K562 (cell line): ENCODE data around the gene GPR78. TPM values are rescaled to one million over a fixed set of nuclear protein-coding genes. Genes with fewer than 3 reads are reported as not detected.

Experiments
- ATAC-seq: fragments of 200-7000 bp; cut with Tn5 transposase; 3 replicates; pipeline ENCODE4 v1.9.1; 2020; ENCODE audit warnings: moderate library complexity
- BruUV-seq: library from RNA; stranded (reverse); fragments of 400-500 nt; replicated peaks from 2 replicates; lab custom pipeline; 2021; lab: Mats Ljungman, UMichigan
- CTCF ChIA-PET: fragments of 300-600 bp; formaldehyde crosslinking; extraction: SDS; loops from one replicate; lab custom pipeline; 2021; ENCODE audit warnings: low intra/inter-chr PET ratio; lab: Yijun Ruan, JAX
- POLR2A ChIA-PET: fragments of 300-600, 350-650 bp; sonication (Branson Sonifier 250); formaldehyde crosslinking; extraction: SDS; loops from one replicate; lab custom pipeline; 2021; ENCODE audit warnings: antibody characterized with exemption, inconsistent platforms; lab: Yijun Ruan, JAX
- DNase-seq, 4 experiments: peaks; one replicate each; pipeline versions ENCODE4 v3.0.0 to v3.0.0-alpha.2; 2011 to 2018; ENCODE audit warnings: low spot score in 3 of 4, mixed read lengths in 3 of 4; ENCODE audit errors: extremely low read depth in 1 of 4
- FAIRE-seq: peaks from 2 replicates; lab custom pipeline; 2011; peaks lifted over from hg19 to GRCh38; lab: Jason Lieb, UNC
- H2AFZ ChIP-seq: 2 replicates; pipeline ENCODE4 v1.6.0; 2011; ENCODE audit warnings: low read depth, low read length, control low read depth, inconsistent platforms
- H3K27ac ChIP-seq: fragments of 200-600 bp; 3 replicates; pipeline ENCODE4 v1.8.0; 2011; ENCODE audit warnings: low read depth, mild to moderate bottlenecking, control low read depth, inconsistent platforms, low read length, moderate library complexity, mixed read lengths; ENCODE audit errors: extremely low read depth
- H3K27me3 ChIP-seq, 2 experiments: fragments of 300-600 bp in 1 of 2; 2 replicates in 1 of 2; 3 replicates in 1 of 2; pipeline versions ENCODE4 v1.6.0 to v1.8.0; 2011; ENCODE audit warnings: inconsistent platforms in 2 of 2, low read length in 2 of 2, mild to moderate bottlenecking in 1 of 2, mixed read lengths in 1 of 2, moderate library complexity in 1 of 2; ENCODE audit not compliant: control insufficient read depth in 2 of 2, insufficient read depth in 2 of 2
- H3K36me3 ChIP-seq: fragments of 300-600 bp; 3 replicates; pipeline ENCODE4 v1.8.0; 2011; ENCODE audit warnings: mild to moderate bottlenecking, low read length, inconsistent platforms; ENCODE audit not compliant: control insufficient read depth, insufficient read depth
- H3K4me1 ChIP-seq, 2 experiments: fragments of 200-600 bp in 1 of 2; replicated peaks in 1 of 2; 2 replicates in 1 of 2; 3 replicates in 1 of 2; pipeline versions ENCODE4 v1.5.1 to v1.8.0; 2011; ENCODE audit warnings: inconsistent platforms in 2 of 2, low read length in 2 of 2, mild to moderate bottlenecking in 1 of 2, mixed read lengths in 1 of 2, moderate library complexity in 1 of 2; ENCODE audit not compliant: control insufficient read depth in 2 of 2, insufficient read depth in 2 of 2
- H3K4me2 ChIP-seq: 2 replicates; pipeline ENCODE4 v1.6.1; 2011; ENCODE audit warnings: low read length, control low read depth, inconsistent platforms, mixed read lengths; ENCODE audit not compliant: insufficient read depth
- H3K4me3 ChIP-seq: fragments of 200-600 bp; sonication (generic), shearing (Covaris generic); 2 replicates; pipeline ENCODE4 v1.5.1; 2016; ENCODE audit warnings: control low read depth, inconsistent platforms
- H3K79me2 ChIP-seq: fragments of 200-600 bp; 3 replicates; pipeline ENCODE4 v1.8.0; 2011; ENCODE audit warnings: low read length, inconsistent platforms; ENCODE audit not compliant: control insufficient read depth, insufficient read depth
- H3K9ac ChIP-seq, 2 experiments: 2 replicates each; pipeline versions ENCODE4 v1.6.0 to v1.6.1; 2011; ENCODE audit warnings: low read depth in 2 of 2, low read length in 2 of 2, control low read depth in 1 of 2, inconsistent platforms in 1 of 2, mild to moderate bottlenecking in 1 of 2, mixed read lengths in 1 of 2; ENCODE audit not compliant: insufficient read depth in 1 of 2
- H3K9me1 ChIP-seq: one replicate; pipeline ENCODE4 v1.6.0; 2011; ENCODE audit warnings: inconsistent platforms, mild to moderate bottlenecking, low read length, moderate library complexity; ENCODE audit not compliant: control insufficient read depth, insufficient read depth
- H3K9me3 ChIP-seq: replicated peaks from 2 replicates; pipeline ENCODE4 v1.5.1; 2011; ENCODE audit warnings: low read depth, low read length, inconsistent platforms; ENCODE audit not compliant: control insufficient read depth, insufficient read depth
- H4K20me1 ChIP-seq: replicated peaks from 2 replicates; pipeline ENCODE4 v1.6.1; 2011; ENCODE audit warnings: low read length, inconsistent platforms, mixed read lengths; ENCODE audit not compliant: control insufficient read depth, insufficient read depth
- CEBPB ChIP-seq: fragments of 450-650 bp; IDR thresholded peaks from 2 replicates; pipeline ENCODE4 v1.6.1; 2016; ENCODE audit warnings: missing genetic modification characterization, missing compliant biosample characterization
- CHAMP1 ChIP-seq: fragments of 450-650 bp; IDR thresholded peaks from 2 replicates; pipeline ENCODE4 v1.6.1; 2016; ENCODE audit warnings: mild to moderate bottlenecking
- EGR1 ChIP-seq: fragments of 450-650 bp; conservative IDR thresholded peaks from 2 replicates; pipeline ENCODE4 v1.6.1; 2017; ENCODE audit warnings: mild to moderate bottlenecking
- HDAC1 ChIP-seq, 2 experiments: fragments of 450-650 bp; IDR thresholded peaks; 2 replicates each; pipeline ENCODE4 v1.6.1; 2016 to 2017; ENCODE audit warnings: inconsistent platforms in 1 of 2, mild to moderate bottlenecking in 1 of 2, moderate library complexity in 1 of 2
- HNRNPUL1 ChIP-seq: fragments of 200-400 bp; formaldehyde crosslinking; IDR thresholded peaks from 2 replicates; pipeline ENCODE4 v1.6.1; 2017; ENCODE audit warnings: low read length
- IFI16 ChIP-seq: fragments of 250-450 bp; sonication (Bioruptor Pico); IDR thresholded peaks from 2 replicates; pipeline ENCODE4 v2.1.2; 2022; ENCODE audit warnings: mild to moderate bottlenecking, inconsistent platforms
- KDM4B ChIP-seq, 2 experiments: fragments of 450-650 bp in 1 of 2; sonication (generic) in 1 of 2; IDR thresholded peaks; 2 replicates each; pipeline ENCODE4 v1.6.1; 2016 to 2017; ENCODE audit warnings: borderline replicate concordance in 2 of 2, antibody characterized with exemption in 1 of 2, low read depth in 1 of 2, mild to moderate bottlenecking in 1 of 2
- NBN ChIP-seq: fragments of 450-650 bp; IDR thresholded peaks from 2 replicates; pipeline ENCODE4 v1.6.1; 2016; ENCODE audit warnings: low read depth, mild to moderate bottlenecking
- NKRF ChIP-seq: fragments of 450-650 bp; IDR thresholded peaks from 2 replicates; pipeline ENCODE4 v1.6.1; 2016; ENCODE audit warnings: borderline replicate concordance
- NUFIP1 ChIP-seq: fragments of 450-650 bp; IDR thresholded peaks from 2 replicates; pipeline ENCODE4 v1.6.1; 2018; ENCODE audit not compliant: partially characterized antibody
- PCBP1 ChIP-seq: fragments of 200-400 bp; formaldehyde crosslinking; IDR thresholded peaks from 2 replicates; pipeline ENCODE4 v1.6.1; 2018; ENCODE audit warnings: mild to moderate bottlenecking, low read depth, low read length; ENCODE audit not compliant: poor library complexity, severe bottlenecking
- RCOR1 ChIP-seq, 2 experiments: IDR thresholded peaks; 2 replicates each; pipeline ENCODE4 v1.6.1; 2012; ENCODE audit warnings: low read depth in 2 of 2, low read length in 2 of 2, borderline replicate concordance in 1 of 2, improper control_type of control experiment in 1 of 2
- RFX5 ChIP-seq: IDR thresholded peaks from 2 replicates; pipeline ENCODE4 v1.6.1; 2011; ENCODE audit warnings: low read depth, mild to moderate bottlenecking, improper control_type of control experiment, low read length
- TCF3 ChIP-seq: sonication (generic); formaldehyde crosslinking; IDR thresholded peaks from 2 replicates; pipeline ENCODE4 v1.4.0; 2020; ENCODE audit warnings: mild to moderate bottlenecking, missing genetic modification reagents
- YBX1 ChIP-seq: fragments of 450-650 bp; IDR thresholded peaks from 2 replicates; pipeline ENCODE4 v1.7.1; 2016; ENCODE audit warnings: mild to moderate bottlenecking
- ZNF174 ChIP-seq: fragments of 250-450 bp; sonication (Bioruptor Pico); IDR thresholded peaks from 2 replicates; pipeline ENCODE4 v1.4.0; 2020; ENCODE audit warnings: mild to moderate bottlenecking
- ZNF217 ChIP-seq: sonication (generic); formaldehyde crosslinking; IDR thresholded peaks from 2 replicates; pipeline ENCODE4 v1.8.0; 2022; ENCODE audit warnings: mild to moderate bottlenecking, missing genetic modification reagents
- ZNF239 ChIP-seq: fragments of 250-450 bp; sonication (Bioruptor Pico); IDR thresholded peaks from 2 replicates; pipeline ENCODE4 v1.4.0; 2020; ENCODE audit warnings: mild to moderate bottlenecking
- WGBS: fragments of 100-300 bp; shearing (Covaris generic); methylation state at CpG from one replicate; pipeline ENCODE4 v1.1.6; 2016; ENCODE audit warnings: low coverage, mixed read lengths; ENCODE audit not compliant: insufficient coverage; ENCODE audit errors: missing lambda C conversion rate; 5-methylcytosine and 5-hydroxymethylcytosine counted together
- in situ Hi-C: fragments of 300-500 bp; cut with MboI; formaldehyde crosslinking; loops from 4 replicates; pipeline ENCODE4 v1.15.0; 2018; ENCODE audit warnings: inconsistent platforms, mixed read lengths
- intact Hi-C: fragments of 100-400 bp; cut with micrococcal nuclease; formaldehyde crosslinking; loops from 2 replicates; pipeline ENCODE4 v1.14.2; 2022
- polyA plus RNA-seq, 8 experiments: library from polyadenylated mRNA; depleted of rRNA in 4 of 8; stranded (reverse) in 5 of 8; unstranded in 3 of 8; fragments of >200 nt; fragmentation: Nextera tagmentation in 2 of 8; fragmentation: Illumina TruSeq in 1 of 8; extraction: Ambion mirVana in 2 of 8; extraction: Trizol in 1 of 8; gene quantifications; 2 replicates each; pipeline versions ENCODE4 v1.2.1 to v1.2.3, GENCODE V29; 2011 to 2014; ENCODE audit warnings: inconsistent platforms in 1 of 8, missing spikeins in 1 of 8
- total RNA-seq, 7 experiments: library from RNA; depleted of rRNA in 6 of 7; stranded (reverse); fragments of >200 nt in 6 of 7; fragmentation: Illumina TruSeq in 2 of 7; extraction: Trizol in 2 of 7; gene quantifications; 2 replicates each; pipeline versions ENCODE4 v1.2.1 to v1.2.3, GENCODE V29; 2011 to 2021; ENCODE audit warnings: low replicate concordance in 1 of 7

The GPR78 gene
- total and polyA plus RNA-seq, 9 of the 15 experiments (the other 6 are each of a cell fraction or from before 2014, with no cell fraction given) = 0.04 to 0.13 (median 0.07) TPM; not detected in 4

GRCh38 chr4:8586246-8586645, 6.1 kb downstream of the GPR78 start:
- intact Hi-C loops = loop anchor here (2.0 kb wide), 1 partner anchor 117 kb away; no protein-coding TSS in a partner anchor
- ChIA-PET POLR2A (interaction anchor here (0.7 to 1.0 kb wide), 2 partner anchors 26 to 135 kb away, joined by 3 read pairs; no protein-coding TSS in a partner anchor), CTCF (no interaction called here)
- H3K4me2 ChIP-seq = no peak overlapping the region
- in situ Hi-C loops = no loop called here
- H3K9me3 ChIP-seq = no peaks in the 10 kb centered on the region
- DNase-seq = no peak
- H3K27me3 ChIP-seq = peaks cover 0 to 63% of the 10 kb centered on the region in 2 experiments; a peak in 3 of 5 replicates
- FAIRE-seq = no peak
- no peak for TF ChIP-seq EGR1
- TF ChIP-seq NUFIP1 = no peak
- no peak for TF ChIP-seq ZNF174 (CRISPR knock-in tag)
- TF ChIP-seq ZNF239 (CRISPR knock-in tag) = no peak
- no peak for TF ChIP-seq NKRF
- TF ChIP-seq YBX1 = no peak
- TF ChIP-seq RFX5 = no peak
- TF ChIP-seq PCBP1 = no peak
- no peak for TF ChIP-seq NBN
- no peak for TF ChIP-seq HNRNPUL1
- no peak for TF ChIP-seq IFI16 (CRISPR knock-in tag)
- TF ChIP-seq HDAC1 (IDR thresholded peaks at IDR 0.05) = no peak
- TF ChIP-seq RCOR1 (IDR thresholded peaks at IDR 0.05; ENCODE audit: borderline replicate concordance in 1 of 2, low read depth in 2 of 2, low read length in 2 of 2) = no peak
- TF ChIP-seq ZNF217 = no peak
- no peak for TF ChIP-seq KDM4B (IDR thresholded peaks at IDR 0.05; ENCODE audit: borderline replicate concordance in 2 of 2, low read depth in 1 of 2)
- TF ChIP-seq CEBPB = no peak
- TF ChIP-seq TCF3 (CRISPR knock-in tag) = no peak
- no peak for TF ChIP-seq CHAMP1
- 15% methylated on average over 5 of the region's 5 CpGs for WGBS
- H3K9me1 ChIP-seq = no peaks in the 10 kb centered on the region
- no peaks in the 10 kb centered on the region for H3K36me3 ChIP-seq
- no peak overlapping the region for H3K9ac ChIP-seq
- no TSS peak for BruUV-seq
- ATAC-seq = no peak
- H3K79me2 ChIP-seq = no peaks in the 10 kb centered on the region
- H3K4me3 ChIP-seq = no peak overlapping the region
- peaks cover 0 to 14% of the 10 kb centered on the region in 2 experiments; a peak in 3 of 5 replicates for H3K4me1 ChIP-seq
- H4K20me1 ChIP-seq = peaks cover 13% of the 10 kb centered on the region; the same call in 1 of the 2 replicates
- H2AFZ ChIP-seq = no peak overlapping the region
- H3K27ac ChIP-seq = no peak overlapping the region
